GM19395 (cell line): ENCODE data around the gene ZMYND8.
"Not testable (repeated sequence)": the region's sequence is repeated elsewhere in the genome, so short reads cannot be mapped to it uniquely, and the experiment has no call there.

Source experiments
- ATAC-seq: cut with Tn5 transposase; IDR thresholded peaks from one replicate; pipeline ENCODE4 v1.9.1; 2021; ENCODE audit warnings: mild to moderate bottlenecking, moderate library complexity; ENCODE audit not compliant: unreplicated experiment

ZMYND8 gene

GRCh38 chr20:47356526-47357295 lies at the start of gene ZMYND8:
ZMYND8 (minus strand) TSS chr20:47356699; CDS start chr20:47356670, 29 bp downstream.
- ATAC-seq = peak; percentile 51

DNA sequence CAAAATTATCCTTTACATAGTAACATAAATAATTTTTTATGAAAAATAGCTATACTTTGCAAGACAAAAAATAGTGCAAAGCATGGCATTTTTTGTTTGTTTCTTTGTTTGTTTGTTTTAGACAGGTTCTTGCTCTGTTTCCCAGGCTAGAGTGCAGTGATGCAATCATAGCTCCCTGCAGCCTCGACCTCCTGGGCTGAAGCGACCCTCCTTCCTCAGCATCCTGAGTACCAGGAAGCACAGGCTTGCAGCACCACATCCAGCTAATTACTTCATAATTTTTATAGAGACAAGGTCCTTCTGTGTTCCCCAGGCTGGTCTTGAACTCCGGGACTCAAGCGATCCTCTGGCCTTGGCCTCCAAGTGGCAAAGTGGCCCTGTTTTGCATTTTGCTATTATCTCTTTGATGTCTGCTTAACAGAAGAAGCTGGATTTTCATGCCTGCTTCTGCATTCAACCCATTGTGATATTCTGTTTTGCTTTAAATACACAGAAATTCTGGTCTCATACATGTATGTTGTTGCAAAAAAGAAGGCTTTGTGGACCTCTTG lies 49.4 kb upstream of the ZMYND8 start:
- no peak for ATAC-seq

- ATAC-seq = no peak
Measured at GRCh38 chr20:47400685-47401084, 44.2 kb upstream of the ZMYND8 start.

GRCh38 chr20:47397652-47398301 lies 41.3 kb upstream of the ZMYND8 start:
- no peak for ATAC-seq

DNA sequence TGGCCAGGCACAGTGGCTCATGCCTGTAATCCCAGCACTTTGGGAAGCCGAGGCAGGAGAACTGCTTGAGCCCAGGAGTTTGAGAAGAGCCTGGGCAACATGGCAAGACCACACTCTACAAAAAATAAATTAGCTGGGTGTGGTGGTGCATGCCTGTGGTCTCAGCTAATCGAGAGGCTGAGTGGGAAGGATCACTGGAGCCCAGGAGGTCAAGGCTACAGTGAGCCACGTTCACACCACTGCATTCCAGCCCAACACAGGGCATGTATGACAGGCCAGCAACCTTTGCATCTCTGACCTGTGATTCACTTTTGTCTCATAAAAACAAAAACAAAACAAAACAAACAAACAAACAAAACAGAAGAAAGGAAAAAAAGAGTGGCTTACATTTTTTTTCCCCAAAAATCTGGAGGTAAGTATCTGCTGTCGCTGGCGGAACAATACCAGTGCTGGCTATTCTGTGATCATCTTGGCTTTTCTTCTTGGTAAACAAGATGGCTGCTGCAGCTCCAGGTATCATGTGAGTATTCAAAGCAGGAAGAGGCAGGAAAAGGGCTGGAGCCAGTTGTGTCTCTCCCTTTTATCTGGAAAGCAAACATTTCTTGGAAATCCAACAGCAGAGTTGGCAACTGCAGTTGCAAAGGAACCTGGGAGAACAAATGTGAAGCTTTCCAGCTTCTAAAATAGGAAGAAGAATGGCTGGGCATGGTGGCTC lies 40.4 kb upstream of the ZMYND8 start:
- no peak for ATAC-seq

GRCh38 chr20:47393796-47394514 lies 37.5 kb upstream of the ZMYND8 start:
- not testable (repeated sequence) for ATAC-seq

DNA sequence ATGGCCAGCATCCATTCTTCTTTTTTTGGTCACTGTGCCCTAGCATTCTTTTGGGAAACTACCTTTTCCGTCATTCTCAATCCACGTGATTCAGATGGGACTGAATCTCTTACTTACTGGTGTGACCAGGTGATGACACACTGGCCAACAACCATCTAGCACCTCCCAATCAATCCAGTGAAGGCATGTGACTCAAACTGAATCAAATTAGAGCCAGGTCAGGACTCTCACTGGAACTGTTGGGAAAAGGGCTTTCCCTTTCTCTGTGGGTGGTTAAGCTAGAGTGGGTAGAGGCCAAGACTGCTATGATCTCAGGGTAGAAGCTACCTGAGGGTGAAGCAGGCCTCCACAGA lies 36.2 kb upstream of the ZMYND8 start:
- ATAC-seq = no peak

- ATAC-seq = no peak
Measured at GRCh38 chr20:47392015-47392720, 35.7 kb upstream of the ZMYND8 start.

GRCh38 chr20:47391276-47392010 lies 34.9 kb upstream of the ZMYND8 start:
- no peak for ATAC-seq

- ATAC-seq = no peak
Measured at GRCh38 chr20:47389867-47390347, 33.4 kb upstream of the ZMYND8 start.

DNA sequence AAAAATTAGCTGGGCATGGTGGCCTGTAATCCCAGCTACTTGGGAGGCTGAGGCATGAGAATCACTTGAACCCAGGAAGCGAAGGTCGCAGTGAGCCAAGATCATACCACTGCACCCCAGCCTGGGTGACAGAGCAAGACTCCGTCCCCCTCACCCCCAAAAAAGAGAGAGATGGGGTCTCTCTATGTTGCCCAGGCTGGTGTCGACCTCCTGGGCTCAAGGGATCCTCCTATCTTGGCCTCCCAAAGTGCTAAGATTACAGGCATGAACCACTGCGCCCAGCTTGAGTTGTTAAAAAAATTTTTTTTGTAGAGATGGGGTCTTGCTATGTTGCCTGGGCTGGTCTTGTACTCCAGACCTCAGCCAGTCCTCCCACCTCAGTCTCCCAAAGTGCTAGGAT lies 29.5 kb upstream of the ZMYND8 start:
- not testable (repeated sequence) for ATAC-seq

DNA sequence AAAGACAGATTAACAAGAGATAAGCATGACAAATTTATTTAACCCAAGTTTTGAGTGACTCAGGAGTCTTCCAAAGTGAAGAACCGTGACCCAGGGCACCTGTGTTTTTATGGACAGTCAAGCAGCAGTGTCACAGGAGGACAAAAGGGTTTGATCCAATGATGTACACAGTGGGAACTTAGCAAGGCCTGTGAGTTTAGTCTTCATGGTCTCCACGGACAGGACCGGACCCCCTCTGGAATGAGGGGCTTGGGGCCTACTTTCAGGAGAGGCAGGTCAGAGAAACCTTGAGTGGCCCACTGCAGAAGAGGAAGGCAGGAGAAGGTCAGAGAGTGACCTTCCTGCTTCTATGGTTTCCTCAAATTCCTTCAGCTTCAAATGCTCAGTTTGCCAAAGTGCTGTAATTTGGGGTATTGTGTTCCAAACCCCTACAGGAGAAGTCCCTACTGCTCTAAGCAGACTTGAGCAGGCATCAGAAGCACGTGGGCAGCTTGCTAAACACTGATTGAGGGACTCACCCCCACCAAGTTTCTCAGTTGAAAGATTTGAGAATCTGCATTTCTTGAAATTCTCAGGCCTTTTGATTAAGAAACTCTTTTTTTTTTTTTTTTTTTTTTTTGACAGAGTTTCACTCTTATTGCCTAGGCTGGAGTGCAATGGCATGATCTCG lies 26.4 kb upstream of the ZMYND8 start:
- ATAC-seq = no peak

GRCh38 chr20:47380481-47380880 lies 24.0 kb upstream of the ZMYND8 start:
- no peak for ATAC-seq

DNA sequence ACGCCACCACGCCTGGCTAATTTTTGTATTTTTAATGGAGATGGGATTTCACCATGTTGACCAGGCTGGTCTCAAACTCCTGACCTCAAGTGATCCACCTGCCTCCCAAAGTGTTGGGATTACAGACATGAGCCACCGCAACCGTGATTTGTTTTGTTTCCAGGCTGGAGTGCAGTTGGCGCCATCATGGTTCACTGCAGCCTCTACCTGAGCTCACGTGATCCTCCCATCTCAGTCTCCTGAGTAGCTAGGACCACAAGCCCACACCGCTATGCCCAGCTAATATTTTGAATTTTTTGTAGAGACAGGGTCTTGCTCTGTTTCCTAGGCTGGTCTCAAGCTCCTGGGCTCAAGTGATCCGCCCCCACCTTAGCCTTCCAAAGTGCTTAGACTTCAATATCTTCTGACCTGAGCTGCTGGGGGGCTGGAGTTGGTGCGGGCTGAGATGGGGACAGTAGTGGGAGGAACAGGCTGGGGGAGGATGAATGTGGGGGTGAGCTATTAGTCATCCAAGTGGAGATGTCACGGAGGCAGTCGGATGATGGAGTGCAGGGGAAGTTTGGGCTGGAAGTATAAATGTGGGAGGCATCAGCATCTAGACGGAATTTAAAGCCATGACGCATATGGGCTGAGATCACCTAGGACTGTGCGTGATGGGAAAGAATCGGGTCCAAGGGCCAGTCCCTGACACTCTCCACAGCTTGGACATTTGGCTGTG lies 23.1 kb upstream of the ZMYND8 start:
- ATAC-seq = no peak

GRCh38 chr20:47377122-47377722 lies 20.7 kb upstream of the ZMYND8 start:
- no peak for ATAC-seq

DNA sequence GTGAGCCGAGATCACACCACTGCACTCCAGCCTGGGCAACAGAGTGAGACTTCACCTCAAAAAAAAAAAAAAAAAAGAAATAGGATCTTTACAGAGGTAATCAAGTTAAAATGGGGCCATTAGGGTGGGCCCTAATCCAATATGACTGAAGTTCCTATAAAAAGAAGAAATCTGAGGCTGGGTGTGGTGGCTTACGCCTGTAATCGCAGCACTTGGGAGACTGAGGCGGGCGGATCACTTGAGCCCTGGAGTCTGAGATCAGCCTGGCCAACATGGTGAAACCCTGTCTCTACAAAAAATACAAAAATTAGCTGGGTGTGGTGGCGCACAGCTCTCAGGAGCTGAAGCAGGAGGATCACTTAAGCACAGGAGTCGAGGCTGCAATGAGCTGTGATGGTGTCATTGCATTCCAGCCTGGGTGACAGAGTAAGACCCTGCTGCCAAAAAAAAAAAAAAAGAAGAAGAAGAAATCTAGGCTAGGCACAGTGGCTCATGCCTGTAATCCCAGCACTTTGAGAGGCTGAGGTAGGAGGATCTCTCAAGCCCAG lies 19.7 kb upstream of the ZMYND8 start:
- ATAC-seq = not testable (repeated sequence)

GRCh38 chr20:47374121-47374520 lies 17.6 kb upstream of the ZMYND8 start:
- not testable (repeated sequence) for ATAC-seq
